B cell (primary cell): ENCODE data around the gene PTPRN. TPM values are rescaled to one million over a fixed set of nuclear protein-coding genes. Genes with fewer than 3 reads are reported as not detected.

ENCODE experiments used
- ATAC-seq: fragments of 200-7000 bp; cut with Tn5 transposase; one replicate; pipeline ENCODE4 v1.10.0; 2021; ENCODE audit warnings: low read depth, mild to moderate bottlenecking, moderate number of reproducible peaks, moderate library complexity
- CTCF ChIA-PET: fragments of 350-600 bp; sonication (Branson Sonifier 250); formaldehyde crosslinking; loops from one replicate; lab custom pipeline; 2021; ENCODE audit warnings: antibody characterized with exemption, inconsistent platforms; lab: Charles Lee
- POLR2A ChIA-PET: fragments of 350-600 bp; sonication (Branson Sonifier 250); formaldehyde crosslinking; loops from one replicate; lab custom pipeline; 2021; ENCODE audit warnings: antibody characterized with exemption; lab: Charles Lee
- DNase-seq: peaks from one replicate; pipeline ENCODE4 v3.0.0; 2013
- H2AFZ ChIP-seq: 2 replicates; pipeline ENCODE4 v1.6.1; 2012; ENCODE audit warnings: mild to moderate bottlenecking, low read depth, low read length; ENCODE audit not compliant: insufficient read depth, poor library complexity, severe bottlenecking
- H3K27ac ChIP-seq, 2 donors: 1 replicate in 1 of 2; 2 replicates in 1 of 2; pipeline ENCODE4 v1.5.1; 2012 to 2013; ENCODE audit warnings: low read length in 2 of 2, mild to moderate bottlenecking in 2 of 2, moderate library complexity in 1 of 2
- H3K27me3 ChIP-seq, 4 experiments: fragments of 200-600 bp in 1 of 4; sonication (generic) in 1 of 4; replicated peaks in 1 of 4; 1 replicate in 2 of 4; 2 replicates in 2 of 4; pipeline versions ENCODE4 v1.6.1 to v1.7.0; 2013 to 2016; ENCODE audit warnings: low read length in 3 of 4, mild to moderate bottlenecking in 2 of 4, mixed read lengths in 1 of 4, moderate library complexity in 1 of 4; ENCODE audit not compliant: insufficient read depth in 4 of 4, control insufficient read depth in 3 of 4; ENCODE audit errors: control extremely low read depth in 1 of 4
- H3K36me3 ChIP-seq, 2 experiments: replicated peaks in 1 of 2; 1 replicate in 1 of 2; 2 replicates in 1 of 2; pipeline versions ENCODE4 v1.6.1 to v1.7.1; 2013; ENCODE audit warnings: low read length in 1 of 2; ENCODE audit not compliant: insufficient read depth in 2 of 2, control insufficient read depth in 1 of 2; ENCODE audit errors: control extremely low read depth in 1 of 2, extremely low read depth in 1 of 2
- H3K4me1 ChIP-seq, 2 donors: fragments of 200-600 bp in 1 of 2; sonication (generic) in 1 of 2; 1 replicate in 1 of 2; 2 replicates in 1 of 2; pipeline versions ENCODE4 v1.5.1 to v1.6.1; 2013 to 2017; ENCODE audit warnings: low read length in 2 of 2; ENCODE audit not compliant: control insufficient read depth in 2 of 2, insufficient read depth in 2 of 2
- H3K4me2 ChIP-seq: replicated peaks from 2 replicates; pipeline ENCODE3; 2012; ENCODE audit warnings: mild to moderate bottlenecking, low read depth, low read length; ENCODE audit not compliant: poor library complexity, severe bottlenecking
- H3K4me3 ChIP-seq, 5 experiments: fragments of 200-600 bp in 1 of 5; sonication (generic) in 1 of 5; 1 replicate in 3 of 5; 2 replicates in 2 of 5; pipeline versions ENCODE4 v1.5.1 to v1.7.0; 2011 to 2016; ENCODE audit warnings: low read length in 4 of 5, mild to moderate bottlenecking in 4 of 5, low read depth in 2 of 5, control low read depth in 1 of 5, moderate library complexity in 1 of 5; ENCODE audit not compliant: insufficient read depth in 1 of 5; ENCODE audit errors: control extremely low read depth in 1 of 5, extremely low read depth in 1 of 5
- H3K79me2 ChIP-seq: fragments of 200-600 bp; sonication (generic); one replicate; pipeline ENCODE4 v1.6.0; 2016; ENCODE audit warnings: low read length; ENCODE audit not compliant: control insufficient read depth, insufficient read depth
- H3K9ac ChIP-seq: fragments of 200-600 bp; sonication (generic); 2 replicates; pipeline ENCODE4 v1.6.1; 2017; ENCODE audit warnings: mild to moderate bottlenecking, low read length, moderate library complexity
- H3K9me3 ChIP-seq, 3 donors: one replicate each; pipeline versions ENCODE4 v1.6.1 to v1.7.1; 2013; ENCODE audit warnings: low read length in 2 of 3; ENCODE audit not compliant: control insufficient read depth in 2 of 3, insufficient read depth in 1 of 3; ENCODE audit errors: control extremely low read depth in 1 of 3
- H4K20me1 ChIP-seq: 2 replicates; pipeline ENCODE4 v1.6.0; 2012; ENCODE audit warnings: mild to moderate bottlenecking, low read length; ENCODE audit not compliant: insufficient read depth, control insufficient read depth, poor library complexity, severe bottlenecking
- H3K27ac Mint-ChIP-seq: one replicate; pipeline ENCODE4 v1.8.0; 2021; ENCODE audit warnings: mixed read lengths
- H3K27me3 Mint-ChIP-seq: one replicate; pipeline ENCODE4 v1.8.0; 2021; ENCODE audit warnings: mixed read lengths
- H3K4me1 Mint-ChIP-seq: one replicate; pipeline ENCODE4 v1.8.0; 2021; ENCODE audit warnings: mixed read lengths
- H3K4me3 Mint-ChIP-seq: one replicate; pipeline ENCODE4 v1.8.0; 2021; ENCODE audit warnings: mixed read lengths
- H3K9me3 Mint-ChIP-seq: one replicate; pipeline ENCODE4 v1.8.0; 2022; ENCODE audit warnings: mixed read lengths; ENCODE audit not compliant: insufficient read depth
- CTCF ChIP-seq: fragments of 200-600 bp; IDR thresholded peaks from one replicate; pipeline ENCODE4 v1.8.0; 2022; ENCODE audit warnings: antibody characterized with exemption, mild to moderate bottlenecking
- EZH2 ChIP-seq: IDR thresholded peaks from 2 replicates; pipeline ENCODE4 v1.6.1; 2012; ENCODE audit warnings: borderline replicate concordance, low read depth, mild to moderate bottlenecking, moderate library complexity, low read length; ENCODE audit not compliant: insufficient read depth, poor library complexity, severe bottlenecking
- WGBS: methylation state at CpG from one replicate; pipeline ENCODE4 v1.1.5; 2013; ENCODE audit warnings: missing lambda C conversion rate; ENCODE audit not compliant: insufficient coverage; 5-methylcytosine and 5-hydroxymethylcytosine counted together
- intact Hi-C: fragments of 100-400 bp; cut with micrococcal nuclease; formaldehyde crosslinking; loops from one replicate; pipeline ENCODE4 v1.10.0; 2022
- polyA plus RNA-seq: library from polyadenylated mRNA; depleted of rRNA; stranded (reverse); fragments of >200 nt; gene quantifications from 2 replicates; pipeline ENCODE4 v1.2.3, GENCODE V29; 2012
- total RNA-seq, 2 donors: library from RNA; stranded (reverse); fragments of 120-200 nt in 1 of 2; gene quantifications; 1 replicate in 1 of 2; 2 replicates in 1 of 2; pipeline versions ENCODE4 v1.2.3 to v1.2.4, GENCODE V29; 2013 to 2022

PTPRN gene
- total and polyA plus RNA-seq, 2 donors (not counting 1 experiment from before 2014, with no cell fraction given) = 0.04 TPM; not detected in 1

GRCh38 chr2:219296631-219297391 is 12.4 kb downstream of the PTPRN start:
- 86% methylated on average over 23 of the region's 25 CpGs for WGBS
- POLR2A ChIA-PET = no interaction called here
- no peak overlapping the region for H3K27ac ChIP-seq
- H2AFZ ChIP-seq = no peak overlapping the region
- intact Hi-C loops = loop anchor here (5.0 kb wide), 1 partner anchor 90 kb away; the partner anchor contains the start of gene DNPEP
- ATAC-seq (no peak), DNase-seq (peak; percentile 20)
- no peak overlapping the region for H3K4me2 ChIP-seq
- H3K4me3 ChIP-seq = no peak overlapping the region
- H3K36me3 ChIP-seq = no peaks in the 10 kb centered on the region
- no peak overlapping the region for H3K9ac ChIP-seq
- H3K4me1 ChIP-seq = peaks cover 14 to 19% of the 10 kb centered on the region in 2 donors
- no peaks in the 10 kb centered on the region for H3K79me2 ChIP-seq
- H3K4me1 Mint-ChIP-seq = peaks cover 16% of the 10 kb centered on the region
- peaks cover 0 to 10% (median 1%) of the 10 kb centered on the region in 4 experiments for H3K27me3 ChIP-seq
- H3K27me3 Mint-ChIP-seq = peaks cover 13% of the 10 kb centered on the region
- no peaks in the 10 kb centered on the region for H3K9me3 Mint-ChIP-seq
- no peak overlapping the region for H3K4me3 Mint-ChIP-seq
- no peaks in the 10 kb centered on the region for H3K9me3 ChIP-seq
- CTCF ChIA-PET = interaction anchor here (0.9 to 10.3 kb wide), 12 partner anchors 17 to 238 kb away, joined by 3 to 239 read pairs (median 36); partner anchors contain the start of genes ABCB6, CNPPD1, DNAJB2 and NHEJ1
- TF ChIP-seq EZH2 = no peak
- no peak for TF ChIP-seq CTCF
- H4K20me1 ChIP-seq = no peaks in the 10 kb centered on the region
- peak overlapping the region; percentile 32 for H3K27ac Mint-ChIP-seq

- no peak overlapping the region for H3K27ac ChIP-seq
- Mint-ChIP-seq H3K4me1 (peaks cover 16% of the 10 kb centered on the region), H3K4me3 (no peak overlapping the region), H3K27ac (peak overlapping the region; percentile 50), H3K9me3 (no peaks in the 10 kb centered on the region), H3K27me3 (peaks cover 6% of the 10 kb centered on the region)
- no peak for ATAC-seq
- H3K4me2 ChIP-seq = no peak overlapping the region
- peak; percentile 13 for DNase-seq
- peaks cover 14 to 19% of the 10 kb centered on the region in 2 donors for H3K4me1 ChIP-seq
- no peaks in the 10 kb centered on the region for H3K36me3 ChIP-seq
- H3K4me3 ChIP-seq = no peak overlapping the region
- peaks cover 0 to 10% (median 1%) of the 10 kb centered on the region in 4 experiments for H3K27me3 ChIP-seq
- CTCF ChIA-PET = interaction anchor here (1.3 to 10.3 kb wide), 17 partner anchors 17 to 266 kb away, joined by 4 to 239 read pairs (median 22); partner anchors contain the start of genes ABCB6, ANKZF1, ATG9A and CNPPD1
- POLR2A ChIA-PET = interaction anchor here (1.7 to 3.7 kb wide), 3 partner anchors 16 to 136 kb away, joined by 3 to 42 read pairs (median 5); partner anchors contain the start of genes DNAJB2 and NHEJ1
- no peaks in the 10 kb centered on the region for H4K20me1 ChIP-seq
- no peak overlapping the region for H3K9ac ChIP-seq
- intact Hi-C loops = loop anchor here (5.0 kb wide), 1 partner anchor 91 kb away; the partner anchor contains the start of gene DNPEP
- TF ChIP-seq CTCF = no peak
- no peak for TF ChIP-seq EZH2
- no peaks in the 10 kb centered on the region for H3K9me3 ChIP-seq
- H2AFZ ChIP-seq = no peak overlapping the region
- H3K79me2 ChIP-seq = no peaks in the 10 kb centered on the region
- 96% methylated on average over 12 of the region's 14 CpGs for WGBS
Measured at GRCh38 chr2:219296142-219296541, 13.1 kb downstream of the PTPRN start.
